Mucosa of descending colon (tissue), 3 donors: ENCODE measurements around the gene CCDC170. TPM values are rescaled to one million over a fixed set of nuclear protein-coding genes. Genes with fewer than 3 reads are reported as not detected.
"Not testable (repeated sequence)": the region's sequence is repeated elsewhere in the genome, so short reads cannot be mapped to it uniquely, and the experiment has no call there.

Source experiments
- ATAC-seq: fragments of 200-7000 bp; cut with Tn5 transposase; one replicate; pipeline ENCODE4 v1.9.1; 2020; ENCODE audit warnings: mild to moderate bottlenecking, moderate library complexity
- DNase-seq, 3 donors: peaks; one replicate each; pipeline ENCODE4 v3.0.0-alpha.2; 2020
- H3K36me3 ChIP-seq: fragments of 200-600 bp; one replicate; pipeline ENCODE4 v1.8.0; 2021; ENCODE audit warnings: low read depth, mild to moderate bottlenecking
- H3K4me1 ChIP-seq: fragments of 200-600 bp; one replicate; pipeline ENCODE4 v1.8.0; 2021; ENCODE audit warnings: low read depth, mild to moderate bottlenecking
- H3K4me3 ChIP-seq: fragments of 200-600 bp; one replicate; pipeline ENCODE4 v1.8.0; 2021; ENCODE audit warnings: mild to moderate bottlenecking
- H3K9me3 ChIP-seq: fragments of 200-600 bp; one replicate; pipeline ENCODE4 v1.8.0; 2021; ENCODE audit warnings: mild to moderate bottlenecking
- CTCF ChIP-seq: fragments of 200-600 bp; IDR thresholded peaks from one replicate; pipeline ENCODE4 v1.8.0; 2022; ENCODE audit warnings: antibody characterized with exemption, mild to moderate bottlenecking
- intact Hi-C, 2 donors: fragments of 100-400 bp; cut with DNase I in 1 of 2; cut with micrococcal nuclease in 1 of 2; formaldehyde crosslinking; loops; one replicate each; pipeline versions ENCODE4 v1.11.0 to v1.11.1; 2022; cut with DNase I, micrococcal nuclease
- long read RNA-seq, 2 donors: library from polyadenylated mRNA; unstranded; transcript quantifications; one replicate each; pipeline ENCODE4 v2.0.0, GENCODE V29; 2019 to 2021
- total RNA-seq, 3 donors: library from RNA; stranded (reverse); fragmentation: NEBNext Ultra II Directional in 2 of 3; extraction: Animal tissue kit (Norgen Biotek cat#: 25700) in 2 of 3; gene quantifications; one replicate each; pipeline versions ENCODE4 v1.2.1 to v1.2.4, GENCODE V29; 2021 to 2023
- donor health status: DM: no; HTN: no; CAD: no; lungs with moderate emphysema.
- donor health status: DM: no; HTN: no; CAD: no.
- donor health status: DM: no; HTN: yes; CAD: no.

Gene CCDC170
- 1 to 10 TPM in 2 of 3 donors, under 1 TPM in 1; 0.87 to 2.7 (median 1.7) TPM for total RNA-seq
- long read RNA-seq, donor 1, partial matches to known transcripts = 0 of 1 reads
- long read RNA-seq, donor 1, other reads (novel, unspliced or antisense) = 1 of 1 reads
- long read RNA-seq, donor 2 = 0 reads

DNA sequence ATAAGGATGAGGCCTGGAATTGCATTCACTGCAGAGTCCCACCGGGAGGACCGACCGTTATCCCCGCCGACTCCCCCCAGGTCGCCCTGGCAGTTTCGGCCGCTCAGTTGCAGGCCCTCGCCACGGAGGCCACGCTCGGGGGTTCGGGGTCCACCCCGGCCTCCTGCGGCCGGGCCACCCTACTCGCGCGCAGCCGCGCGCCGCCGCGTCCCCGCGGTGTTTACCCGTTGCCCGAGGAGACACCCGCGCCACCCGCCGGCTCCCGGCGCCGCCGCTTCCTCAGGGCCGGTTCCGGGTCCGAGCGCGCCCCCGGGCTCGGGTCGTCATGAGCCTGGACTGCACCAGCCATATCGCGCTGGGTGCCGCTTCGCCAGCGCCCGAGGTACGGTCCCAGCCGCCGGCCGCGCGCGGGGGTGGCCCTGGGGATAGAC, at the start of gene CCDC170:
TSS of gene CCDC170 (plus strand) at position 214 of the 431 bp plus-strand sequence. CDS start at position 326, 112 bp downstream.
- no peak within 1 kb of the TSS for H3K4me3 ChIP-seq
- ATAC-seq (peak; percentile 61), DNase-seq (peak; percentile 11 to 58 (median 31))
- H3K36me3 ChIP-seq = no peaks in the 10 kb centered on the region
- no peaks in the 10 kb centered on the region for H3K9me3 ChIP-seq
- H3K4me1 ChIP-seq = no peaks in the 10 kb centered on the region
- TF ChIP-seq CTCF = no peak
- intact Hi-C loops = no loop called here

DNA sequence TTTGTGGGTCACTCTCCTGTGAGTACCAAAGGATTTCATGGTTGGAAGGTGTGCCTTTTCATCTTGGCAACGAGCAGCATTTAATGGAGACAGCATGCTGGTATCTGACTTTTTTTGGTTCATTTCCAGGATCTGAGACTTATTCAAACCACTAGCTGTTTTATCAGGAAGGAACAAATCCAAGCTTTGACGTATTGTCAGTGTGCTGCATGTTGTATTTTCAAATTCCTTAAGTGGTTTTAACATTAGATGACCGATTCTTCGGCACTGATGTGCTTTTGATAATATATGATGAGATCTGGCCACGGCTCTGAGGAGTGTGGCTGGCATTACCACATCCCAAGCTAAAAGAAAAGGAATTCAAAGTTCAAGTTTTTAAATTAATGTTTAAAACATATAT, 48.3 kb upstream of the CCDC170 start:
- DNase-seq (no peak), ATAC-seq (no peak)
- H3K36me3 ChIP-seq = no peaks in the 10 kb centered on the region
- intact Hi-C loops = no loop called here
- no peaks in the 10 kb centered on the region for H3K4me1 ChIP-seq
- no peak for TF ChIP-seq CTCF
- no peaks in the 10 kb centered on the region for H3K9me3 ChIP-seq
- H3K4me3 ChIP-seq = no peak overlapping the region

DNA sequence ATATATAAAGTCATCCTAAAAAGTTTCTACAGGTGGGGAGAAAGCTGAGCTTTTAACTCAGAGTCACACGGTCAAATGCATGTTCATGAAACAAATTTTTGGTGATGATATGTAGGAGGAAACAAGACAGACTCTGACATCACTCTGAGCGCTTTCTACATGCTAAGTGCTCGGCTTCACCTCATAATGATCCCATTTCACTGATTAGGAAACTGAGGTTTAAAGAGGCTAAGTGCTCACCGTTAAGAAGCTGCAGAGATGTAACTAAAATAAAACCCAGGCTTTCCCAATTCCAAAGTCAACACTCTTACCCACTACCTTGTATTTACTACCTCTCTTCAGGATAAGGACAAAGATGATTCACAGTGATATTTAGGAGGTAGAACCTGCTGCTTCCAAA, 46.6 kb upstream of the CCDC170 start:
- H3K9me3 ChIP-seq = no peaks in the 10 kb centered on the region
- DNase-seq (no peak), ATAC-seq (no peak)
- H3K4me3 ChIP-seq = no peak overlapping the region
- H3K4me1 ChIP-seq = peaks cover 5% of the 10 kb centered on the region
- intact Hi-C loops = no loop called here
- peaks cover 4% of the 10 kb centered on the region for H3K36me3 ChIP-seq
- no peak for TF ChIP-seq CTCF

GRCh38 chr6:151448623-151449022, 45.2 kb upstream of the CCDC170 start:
- H3K4me1 ChIP-seq = peaks cover 11% of the 10 kb centered on the region
- DNase-seq (no peak), ATAC-seq (no peak)
- no peaks in the 10 kb centered on the region for H3K9me3 ChIP-seq
- H3K36me3 ChIP-seq = peaks cover 5% of the 10 kb centered on the region
- intact Hi-C loops = no loop called here
- H3K4me3 ChIP-seq = no peak overlapping the region
- no peak for TF ChIP-seq CTCF

DNA sequence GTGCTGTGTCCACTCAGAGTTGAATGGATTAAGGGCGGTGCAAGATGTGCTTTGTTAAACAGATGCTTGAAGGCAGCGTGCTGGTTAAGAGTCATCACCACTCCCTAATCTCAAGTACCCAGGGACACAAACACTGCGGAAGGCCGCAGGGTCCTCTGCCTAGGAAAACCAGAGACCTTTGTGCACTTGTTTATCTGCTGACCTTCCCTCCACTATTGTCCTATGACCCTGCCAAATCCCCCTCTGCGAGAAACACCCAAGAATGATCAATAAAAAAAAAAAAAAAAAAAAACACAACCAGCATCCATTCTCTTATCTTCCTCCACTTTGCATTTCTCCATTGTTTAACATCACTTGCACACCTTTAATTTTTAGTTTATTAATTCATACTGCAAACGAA, 42.9 kb upstream of the CCDC170 start:
- DNase-seq, intact Hi-C loops, H3K4me3 ChIP-seq, H3K36me3 ChIP-seq, ATAC-seq, H3K9me3 ChIP-seq: not testable (repeated sequence)
- peaks cover 16% of the 10 kb centered on the region for H3K4me1 ChIP-seq

DNA sequence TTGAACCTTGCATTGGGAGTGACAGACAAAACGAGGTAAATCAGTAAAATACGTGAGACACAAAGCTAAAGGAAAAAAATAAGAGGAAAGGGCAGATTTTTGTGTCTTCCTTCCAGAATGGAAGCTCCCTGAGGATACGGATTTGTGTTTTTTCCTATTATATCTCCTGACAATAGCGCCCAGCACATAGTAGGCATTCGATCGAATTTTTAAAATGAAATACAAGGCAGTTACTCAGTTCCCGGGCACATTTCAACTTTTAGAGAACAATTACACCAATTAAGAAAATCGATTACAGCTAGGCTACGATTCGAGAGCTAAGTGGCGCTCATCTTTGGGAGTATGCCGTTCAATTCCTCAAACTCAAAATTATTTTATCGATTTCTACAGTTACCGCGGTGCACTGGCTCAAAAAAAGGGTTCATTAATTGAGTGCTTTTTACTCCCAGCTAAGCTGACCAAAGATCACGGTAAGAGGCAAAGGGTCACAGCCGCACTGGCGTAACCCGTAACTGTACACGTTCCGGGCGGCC, 42.3 kb upstream of the CCDC170 start:
- ATAC-seq (no peak), DNase-seq (no peak)
- peak overlapping the region; percentile 79 for H3K4me3 ChIP-seq
- no peaks in the 10 kb centered on the region for H3K9me3 ChIP-seq
- no peak for TF ChIP-seq CTCF
- intact Hi-C loops = no loop called here
- H3K4me1 ChIP-seq = peaks cover 16% of the 10 kb centered on the region
- H3K36me3 ChIP-seq = peaks cover 5% of the 10 kb centered on the region
